Upper lobe of right lung (tissue), 1 donor: Measurements from ENCODE around the gene CAMTA2. TPM values are rescaled to one million over a fixed set of nuclear protein-coding genes. Genes with fewer than 3 reads are reported as not detected.
A peak's percentile ranks its signal among the peaks of the same experiment; 100 is the strongest.

Experiments used
- ATAC-seq: fragments of 200-7000 bp; cut with Tn5 transposase; one replicate; pipeline ENCODE4 v1.9.1; 2020; ENCODE audit warnings: mild to moderate bottlenecking, moderate library complexity
- DNase-seq: peaks from one replicate; pipeline ENCODE4 v3.0.0-alpha.2; 2020
- H3K27ac ChIP-seq: fragments of 200-600 bp; one replicate; pipeline ENCODE4 v1.8.0; 2022
- H3K27me3 ChIP-seq: fragments of 200-600 bp; one replicate; pipeline ENCODE4 v1.8.0; 2022; ENCODE audit warnings: mild to moderate bottlenecking
- H3K36me3 ChIP-seq: fragments of 200-600 bp; one replicate; pipeline ENCODE4 v1.8.0; 2022
- H3K4me1 ChIP-seq: fragments of 200-600 bp; one replicate; pipeline ENCODE4 v1.8.0; 2022
- H3K4me3 ChIP-seq: fragments of 200-600 bp; one replicate; pipeline ENCODE4 v1.8.0; 2022; ENCODE audit warnings: mild to moderate bottlenecking
- H3K9me3 ChIP-seq: fragments of 200-600 bp; one replicate; pipeline ENCODE4 v1.8.0; 2022
- intact Hi-C: fragments of 100-400 bp; cut with DNase I; formaldehyde crosslinking; loops from one replicate; pipeline ENCODE4 v1.11.0; 2022
- total RNA-seq: library from RNA; stranded (reverse); fragmentation: NEBNext Ultra II Directional; extraction: Animal tissue kit (Norgen Biotek cat#: 25700); gene quantifications from one replicate; pipeline ENCODE4 v1.2.1, GENCODE V29; 2021
- TF ChIP-seq, protein P1 (sequence below): fragments of 200-600 bp; IDR thresholded peaks from one replicate; pipeline ENCODE4 v1.8.0; 2022; ENCODE audit warnings: antibody characterized with exemption
- donor health status: DM: no; HTN: yes; CAD: no; lungs with severe emphysema.

CAMTA2 gene
- total RNA-seq, 1 donor from 2014 or later: 55.8 TPM

DNA sequence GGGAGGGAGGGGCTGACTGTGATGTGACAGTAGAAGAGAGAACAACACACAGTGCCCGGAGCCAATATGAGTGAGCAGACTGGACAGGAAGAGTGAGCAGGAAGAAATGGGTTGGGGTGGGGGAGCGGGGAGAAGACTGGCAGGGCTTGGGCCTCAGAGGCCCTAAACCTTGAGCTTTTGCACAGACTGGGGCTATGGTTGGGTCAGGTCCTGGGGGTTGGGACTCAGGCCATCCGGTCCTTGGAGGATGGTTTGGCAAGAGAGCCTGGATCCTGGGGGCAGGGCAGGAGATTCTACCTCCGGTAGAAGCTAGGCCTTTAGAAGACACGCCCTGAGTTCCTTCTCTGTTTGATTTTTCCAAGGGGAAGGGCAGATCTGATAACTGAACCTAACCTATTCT, 1.1 kb downstream of the CAMTA2 start:
- ATAC-seq (peak; percentile 1), DNase-seq (no peak)
- H3K9me3 ChIP-seq: no peaks in the 10 kb centered on the region
- TF ChIP-seq, protein P1, sequence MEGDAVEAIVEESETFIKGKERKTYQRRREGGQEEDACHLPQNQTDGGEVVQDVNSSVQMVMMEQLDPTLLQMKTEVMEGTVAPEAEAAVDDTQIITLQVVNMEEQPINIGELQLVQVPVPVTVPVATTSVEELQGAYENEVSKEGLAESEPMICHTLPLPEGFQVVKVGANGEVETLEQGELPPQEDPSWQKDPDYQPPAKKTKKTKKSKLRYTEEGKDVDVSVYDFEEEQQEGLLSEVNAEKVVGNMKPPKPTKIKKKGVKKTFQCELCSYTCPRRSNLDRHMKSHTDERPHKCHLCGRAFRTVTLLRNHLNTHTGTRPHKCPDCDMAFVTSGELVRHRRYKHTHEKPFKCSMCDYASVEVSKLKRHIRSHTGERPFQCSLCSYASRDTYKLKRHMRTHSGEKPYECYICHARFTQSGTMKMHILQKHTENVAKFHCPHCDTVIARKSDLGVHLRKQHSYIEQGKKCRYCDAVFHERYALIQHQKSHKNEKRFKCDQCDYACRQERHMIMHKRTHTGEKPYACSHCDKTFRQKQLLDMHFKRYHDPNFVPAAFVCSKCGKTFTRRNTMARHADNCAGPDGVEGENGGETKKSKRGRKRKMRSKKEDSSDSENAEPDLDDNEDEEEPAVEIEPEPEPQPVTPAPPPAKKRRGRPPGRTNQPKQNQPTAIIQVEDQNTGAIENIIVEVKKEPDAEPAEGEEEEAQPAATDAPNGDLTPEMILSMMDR: no peak
- H3K27me3 ChIP-seq: no peaks in the 10 kb centered on the region
- H3K36me3 ChIP-seq: peaks cover 21% of the 10 kb centered on the region
- H3K4me1 ChIP-seq: peaks cover 15% of the 10 kb centered on the region
- peak overlapping the region; percentile 93 for H3K27ac ChIP-seq
- intact Hi-C loops: loop anchor here (10.0 kb wide), 1 partner anchor 78 kb away; no protein-coding TSS in a partner anchor
- peak overlapping the region; percentile 91 for H3K4me3 ChIP-seq

DNA sequence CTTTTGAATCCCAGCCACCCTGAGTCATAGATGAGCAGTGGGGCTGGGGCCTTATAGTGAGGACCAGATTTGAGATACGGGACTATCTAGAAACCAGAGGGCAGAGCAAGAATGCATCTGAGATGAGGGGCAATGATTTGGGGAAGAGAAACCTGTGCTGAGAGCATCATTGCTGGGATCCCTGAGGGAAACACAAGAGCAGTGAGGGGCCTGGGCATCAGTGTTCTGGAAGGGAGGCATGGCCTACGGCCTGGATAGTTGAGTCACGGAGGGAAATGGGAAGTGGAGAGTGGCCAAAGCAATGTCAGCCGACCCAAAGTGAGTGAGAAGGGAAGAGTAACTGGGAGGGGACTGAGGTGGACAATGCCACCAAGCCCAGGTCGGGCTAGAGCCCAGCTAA, 5.2 kb downstream of the CAMTA2 start:
- Histone ChIP-seq H3K4me1 (peaks cover 6% of the 10 kb centered on the region), H3K36me3 (peaks cover 49% of the 10 kb centered on the region), H3K27me3 (no peaks in the 10 kb centered on the region), H3K4me3 (no peak overlapping the region), H3K27ac (no peak overlapping the region), H3K9me3 (no peaks in the 10 kb centered on the region)
- ATAC-seq (no peak), DNase-seq (no peak)
- intact Hi-C loops: loop anchor here (10.0 kb wide), 1 partner anchor 82 kb away; no protein-coding TSS in a partner anchor
- TF ChIP-seq, protein P1: no peak

DNA sequence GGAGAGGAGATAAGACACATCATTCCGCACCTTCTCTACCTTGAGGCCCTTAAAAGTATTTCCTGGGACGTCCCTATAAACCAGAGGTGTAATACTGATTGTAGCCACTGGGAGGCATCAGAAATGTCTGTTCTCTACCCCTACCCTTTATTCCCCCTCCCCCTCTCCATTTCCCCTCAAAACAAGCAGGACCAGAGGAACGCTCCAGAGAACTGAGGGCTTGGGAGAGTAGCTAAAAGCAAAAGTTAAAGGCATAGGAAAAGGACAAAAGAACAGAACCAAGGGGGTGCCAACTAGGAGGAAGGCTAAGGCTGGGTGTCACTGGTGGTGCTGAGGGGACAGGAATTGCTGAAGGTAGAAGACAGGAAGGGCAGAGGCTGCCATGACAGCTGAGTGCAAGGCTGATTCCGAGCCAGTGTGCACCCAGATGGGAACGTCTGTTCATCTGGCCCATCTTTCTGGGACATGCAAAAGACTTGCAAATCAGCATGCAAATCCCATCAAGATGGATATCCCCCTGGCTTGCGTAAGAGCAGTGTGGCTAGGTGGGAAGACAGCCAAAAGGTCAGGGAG, 6.7 kb downstream of the CAMTA2 start:
- ATAC-seq: peak; percentile 75
- peaks cover 64% of the 10 kb centered on the region for H3K36me3 ChIP-seq

DNA sequence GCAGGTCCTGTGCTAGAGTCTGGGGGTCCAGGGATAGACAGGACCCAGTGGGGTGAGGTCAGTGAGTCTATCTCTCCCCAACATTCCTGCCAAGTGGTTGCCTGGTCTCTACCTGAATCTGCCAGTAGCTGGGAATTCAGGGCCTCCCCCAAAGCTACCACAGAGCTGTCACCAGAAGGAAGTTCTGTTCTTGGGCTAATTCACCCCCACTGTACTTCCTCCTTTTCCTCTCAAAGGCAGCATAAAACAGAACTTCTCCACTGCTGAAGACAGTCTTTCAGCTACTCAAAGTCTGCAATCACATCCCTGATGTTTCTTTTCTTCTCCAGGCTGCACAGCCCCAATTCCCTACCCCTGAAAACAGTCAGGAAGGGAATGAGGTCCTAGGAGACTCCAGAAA, 8.7 kb downstream of the CAMTA2 start:
- H3K27ac ChIP-seq: no peak overlapping the region
- H3K36me3 ChIP-seq: peaks cover 70% of the 10 kb centered on the region
- peaks cover 3% of the 10 kb centered on the region for H3K4me1 ChIP-seq
- intact Hi-C loops: no loop called here
- TF ChIP-seq, protein P1: no peak
- H3K27me3 ChIP-seq: no peaks in the 10 kb centered on the region
- ATAC-seq (peak; percentile 71), DNase-seq (no peak)
- no peaks in the 10 kb centered on the region for H3K9me3 ChIP-seq
- H3K4me3 ChIP-seq: no peak overlapping the region

More for the DNA sequence above, 6.7 kb downstream of the CAMTA2 start:
- H3K9me3 ChIP-seq: no peaks in the 10 kb centered on the region
- DNase-seq: no peak
- no peaks in the 10 kb centered on the region for H3K27me3 ChIP-seq
- H3K4me3 ChIP-seq: no peak overlapping the region
- H3K4me1 ChIP-seq: peaks cover 3% of the 10 kb centered on the region
- intact Hi-C loops: loop anchor here (10.0 kb wide), 1 partner anchor 84 kb away; no protein-coding TSS in a partner anchor
- no peak overlapping the region for H3K27ac ChIP-seq
- TF ChIP-seq, protein P1: peak; percentile 80

DNA sequence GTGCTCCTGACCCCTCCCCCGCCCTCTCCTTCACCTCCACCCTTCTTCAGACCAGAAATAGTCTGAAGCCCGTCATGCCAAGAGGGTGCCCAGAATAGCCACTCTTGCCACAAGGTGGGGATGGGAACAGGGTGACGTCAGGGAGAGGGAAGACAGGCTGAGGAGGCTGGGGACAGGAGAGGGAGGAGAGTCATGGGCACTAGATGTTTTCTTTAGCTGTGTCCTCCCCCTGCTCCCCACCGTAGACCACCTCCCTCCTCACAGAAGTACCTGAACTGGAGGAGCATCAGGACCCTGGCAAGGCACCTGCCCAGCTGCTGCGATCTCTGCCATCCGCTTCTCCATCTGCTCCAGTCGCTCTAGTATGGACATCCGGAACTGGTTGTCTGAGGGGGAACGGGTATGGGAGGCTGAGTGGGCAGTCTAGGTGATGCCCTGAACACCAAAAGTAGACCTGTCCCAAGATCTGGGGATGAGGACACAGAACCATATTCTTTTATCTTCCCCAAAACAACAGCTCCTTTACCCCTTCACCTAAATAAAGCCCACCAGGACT, 13.3 kb downstream of the CAMTA2 start:
- Histone ChIP-seq H3K4me3 (no peak overlapping the region), H3K36me3 (peaks cover 75% of the 10 kb centered on the region), H3K27ac (no peak overlapping the region), H3K4me1 (peaks cover 6% of the 10 kb centered on the region), H3K9me3 (no peaks in the 10 kb centered on the region), H3K27me3 (no peaks in the 10 kb centered on the region)
- no peak for DNase-seq
- TF ChIP-seq, protein P1: no peak
- ATAC-seq: no peak
- intact Hi-C loops: no loop called here
